Keratinocyte (primary cell): ENCODE measurements around the gene FTSJ1. TPM values are rescaled to one million over a fixed set of nuclear protein-coding genes. Genes with fewer than 3 reads are reported as not detected.
A peak's percentile ranks its signal among the peaks of the same experiment; 100 is the strongest.

Source experiments
- DNase-seq: peaks from one replicate; pipeline ENCODE4 v3.0.0-alpha.2; 2011; ENCODE audit warnings: low read depth, missing footprints, low spot score
- FAIRE-seq: peaks from 2 replicates; lab custom pipeline; 2011; peaks lifted over from hg19 to GRCh38; lab: Jason Lieb, UNC
- H2AFZ ChIP-seq: 2 replicates; pipeline ENCODE4 v1.6.0; 2012; ENCODE audit warnings: low read length, control low read depth, inconsistent platforms; ENCODE audit not compliant: control insufficient read depth
- H3K27ac ChIP-seq: 2 replicates; pipeline ENCODE4 v1.5.1; 2011; ENCODE audit warnings: low read length; ENCODE audit not compliant: control insufficient read depth, insufficient read depth
- H3K27me3 ChIP-seq: 3 replicates; pipeline ENCODE4 v1.6.0; 2011; ENCODE audit warnings: low read length; ENCODE audit not compliant: control insufficient read depth, insufficient read depth; ENCODE audit errors: extremely low read depth
- H3K36me3 ChIP-seq, 2 experiments: 2 replicates in 1 of 2; 3 replicates in 1 of 2; pipeline ENCODE4 v1.5.1; 2011; ENCODE audit warnings: low read length in 2 of 2, mild to moderate bottlenecking in 1 of 2; ENCODE audit not compliant: control insufficient read depth in 2 of 2, insufficient read depth in 2 of 2; ENCODE audit errors: extremely low read depth in 1 of 2
- H3K4me1 ChIP-seq: 3 replicates; pipeline ENCODE4 v1.5.1; 2011; ENCODE audit warnings: low read length; ENCODE audit not compliant: control insufficient read depth, insufficient read depth; ENCODE audit errors: extremely low read depth
- H3K4me2 ChIP-seq: 3 replicates; pipeline ENCODE4 v1.6.0; 2011; ENCODE audit warnings: low read depth, low read length; ENCODE audit not compliant: control insufficient read depth, insufficient read depth; ENCODE audit errors: extremely low read depth
- H3K4me3 ChIP-seq, 3 experiments: fragments of 200-600 bp in 1 of 3; sonication (generic) in 1 of 3; 2 replicates in 2 of 3; 3 replicates in 1 of 3; pipeline ENCODE4 v1.5.1; 2011 to 2016; ENCODE audit warnings: low read length in 3 of 3, mild to moderate bottlenecking in 3 of 3, control low read depth in 2 of 3, inconsistent platforms in 1 of 3, low read depth in 1 of 3, mixed read lengths in 1 of 3, mixed run types in 1 of 3, moderate library complexity in 1 of 3; ENCODE audit not compliant: control insufficient read depth in 2 of 3, insufficient read depth in 2 of 3; ENCODE audit errors: extremely low read depth in 1 of 3
- H3K79me2 ChIP-seq: 2 replicates; pipeline ENCODE4 v1.6.0; 2012; ENCODE audit warnings: low read length; ENCODE audit not compliant: control insufficient read depth, insufficient read depth
- H3K9ac ChIP-seq: 3 replicates; pipeline ENCODE4 v1.6.0; 2011; ENCODE audit warnings: low read length; ENCODE audit not compliant: control insufficient read depth, insufficient read depth; ENCODE audit errors: extremely low read depth
- H3K9me1 ChIP-seq: 3 replicates; pipeline ENCODE4 v1.6.0; 2011; ENCODE audit warnings: low read length; ENCODE audit not compliant: control insufficient read depth, insufficient read depth; ENCODE audit errors: extremely low read depth
- H3K9me3 ChIP-seq: 2 replicates; pipeline ENCODE4 v1.5.1; 2012; ENCODE audit warnings: low read depth, low read length; ENCODE audit not compliant: control insufficient read depth
- H4K20me1 ChIP-seq: 3 replicates; pipeline ENCODE4 v1.6.0; 2011; ENCODE audit warnings: low read length; ENCODE audit not compliant: control insufficient read depth, insufficient read depth; ENCODE audit errors: extremely low read depth
- EZH2 ChIP-seq: IDR thresholded peaks from one replicate; pipeline ENCODE4 v1.6.1; 2012; ENCODE audit warnings: inconsistent platforms, mild to moderate bottlenecking, low read length, moderate library complexity
- dilution Hi-C: fragments of 300-500 bp; cut with MboI; formaldehyde crosslinking; loops from one replicate; pipeline ENCODE4 v1.7.0; 2020; ENCODE audit warnings: low sequenced_read_pairs; ENCODE audit not compliant: extremely low pct_ligation_motif_present
- polyA plus RNA-seq, 5 experiments: library from polyadenylated mRNA; depleted of rRNA in 3 of 5; stranded (reverse) in 3 of 5; stranded (forward) in 1 of 5; unstranded in 1 of 5; fragments of >200 nt; gene quantifications; 1 replicate in 1 of 5; 2 replicates in 3 of 5; 3 replicates in 1 of 5; pipeline versions ENCODE4 v1.2.1 to v1.2.3, GENCODE V29; 2011 to 2012; ENCODE audit warnings: missing spikeins in 2 of 5, low read depth in 1 of 5, low replicate concordance in 1 of 5
- TF ChIP-seq, protein P1 (sequence below), 3 experiments: IDR thresholded peaks in 1 of 3; conservative IDR thresholded peaks in 1 of 3; optimal IDR thresholded peaks in 1 of 3; 2 replicates in 2 of 3; 3 replicates in 1 of 3; pipeline versions ENCODE3 to v1.5.1; 2011; ENCODE audit warnings: low read length in 3 of 3, mild to moderate bottlenecking in 3 of 3, moderate library complexity in 2 of 3, control low read depth in 1 of 3, inconsistent platforms in 1 of 3; ENCODE audit not compliant: insufficient read depth in 2 of 3; ENCODE audit errors: extremely low read depth in 1 of 3

FTSJ1 gene
- polyA plus RNA-seq, 1 donor (not counting 4 experiments of a cell fraction or from before 2014, with no cell fraction given): 60.6 TPM

DNA sequence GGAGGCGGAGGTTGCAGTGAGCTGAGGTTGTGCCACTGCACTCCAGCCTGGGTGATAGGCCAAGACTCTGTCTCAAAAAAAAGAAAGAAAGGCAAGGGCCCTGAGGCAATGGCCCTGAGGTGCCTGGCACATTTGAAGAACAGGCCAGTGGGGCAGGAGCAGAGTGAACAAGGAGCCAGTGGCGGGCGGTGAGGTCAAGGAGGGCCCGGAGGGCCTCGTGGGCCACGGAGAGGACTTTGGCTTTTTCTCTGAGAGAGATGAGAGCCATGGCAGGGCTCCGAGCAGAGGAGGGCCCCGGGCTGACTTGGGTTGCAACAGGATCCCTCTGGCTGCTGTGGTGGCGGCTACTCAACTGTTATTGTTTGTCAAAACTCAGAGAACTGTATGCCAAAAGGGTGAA, 13.3 kb downstream of the FTSJ1 start:
- Histone ChIP-seq H3K36me3 (no peaks in the 10 kb centered on the region), H3K9ac (no peak overlapping the region), H3K9me1 (no peaks in the 10 kb centered on the region), H2AFZ (no peak overlapping the region), H4K20me1 (no peaks in the 10 kb centered on the region), H3K9me3 (peaks cover 3% of the 10 kb centered on the region), H3K4me3 (no peak overlapping the region), H3K4me2 (no peak overlapping the region), H3K27ac (peak overlapping the region; percentile 68), H3K27me3 (no peaks in the 10 kb centered on the region), H3K4me1 (peaks cover 37% of the 10 kb centered on the region), H3K79me2 (no peaks in the 10 kb centered on the region)
- dilution Hi-C loops: no loop called here
- FAIRE-seq (no peak), DNase-seq (no peak)
- TF ChIP-seq EZH2: no peak
- TF ChIP-seq, protein P1, sequence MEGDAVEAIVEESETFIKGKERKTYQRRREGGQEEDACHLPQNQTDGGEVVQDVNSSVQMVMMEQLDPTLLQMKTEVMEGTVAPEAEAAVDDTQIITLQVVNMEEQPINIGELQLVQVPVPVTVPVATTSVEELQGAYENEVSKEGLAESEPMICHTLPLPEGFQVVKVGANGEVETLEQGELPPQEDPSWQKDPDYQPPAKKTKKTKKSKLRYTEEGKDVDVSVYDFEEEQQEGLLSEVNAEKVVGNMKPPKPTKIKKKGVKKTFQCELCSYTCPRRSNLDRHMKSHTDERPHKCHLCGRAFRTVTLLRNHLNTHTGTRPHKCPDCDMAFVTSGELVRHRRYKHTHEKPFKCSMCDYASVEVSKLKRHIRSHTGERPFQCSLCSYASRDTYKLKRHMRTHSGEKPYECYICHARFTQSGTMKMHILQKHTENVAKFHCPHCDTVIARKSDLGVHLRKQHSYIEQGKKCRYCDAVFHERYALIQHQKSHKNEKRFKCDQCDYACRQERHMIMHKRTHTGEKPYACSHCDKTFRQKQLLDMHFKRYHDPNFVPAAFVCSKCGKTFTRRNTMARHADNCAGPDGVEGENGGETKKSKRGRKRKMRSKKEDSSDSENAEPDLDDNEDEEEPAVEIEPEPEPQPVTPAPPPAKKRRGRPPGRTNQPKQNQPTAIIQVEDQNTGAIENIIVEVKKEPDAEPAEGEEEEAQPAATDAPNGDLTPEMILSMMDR (optimal IDR thresholded peaks at IDR 0.05 in 1 of 3, IDR thresholded peaks at IDR 0.05 in 1 of 3, conservative IDR thresholded peaks at IDR 0.05 in 1 of 3; ENCODE audit: extremely low read depth in 1 of 3, insufficient read depth in 2 of 3, low read length in 3 of 3): no peak

DNA sequence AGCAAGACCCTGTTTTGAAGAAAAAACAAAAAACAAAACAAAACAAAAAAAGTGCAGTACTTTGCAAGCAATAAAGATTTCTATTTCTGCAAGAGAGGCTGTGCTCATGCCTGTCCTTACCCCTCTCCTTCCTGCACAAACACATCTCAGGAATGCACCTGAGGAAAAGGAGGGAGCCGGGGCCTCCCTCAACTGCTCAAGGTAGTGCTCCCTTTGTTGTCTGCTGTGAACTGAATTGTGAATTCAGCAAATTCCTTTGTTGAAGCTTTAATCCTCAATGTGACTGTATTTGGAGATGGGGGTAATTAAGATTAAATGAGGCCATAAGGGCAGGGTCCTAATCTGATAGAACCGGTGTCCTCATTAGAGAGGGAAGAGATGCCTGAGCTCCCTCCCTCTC, 13.9 kb downstream of the FTSJ1 start:
- peak overlapping the region; percentile 11 for H3K4me2 ChIP-seq
- no peaks in the 10 kb centered on the region for H3K36me3 ChIP-seq
- FAIRE-seq (no peak), DNase-seq (no peak)
- dilution Hi-C loops: no loop called here
- peaks cover 3% of the 10 kb centered on the region for H3K9me3 ChIP-seq
- H3K4me1 ChIP-seq: peaks cover 37% of the 10 kb centered on the region
- no peaks in the 10 kb centered on the region for H3K27me3 ChIP-seq
- TF ChIP-seq, protein P1 (optimal IDR thresholded peaks at IDR 0.05 in 1 of 3, IDR thresholded peaks at IDR 0.05 in 1 of 3, conservative IDR thresholded peaks at IDR 0.05 in 1 of 3; ENCODE audit: extremely low read depth in 1 of 3, insufficient read depth in 2 of 3, low read length in 3 of 3): no peak
- no peak for TF ChIP-seq EZH2
- H3K4me3 ChIP-seq: no peak overlapping the region
- no peaks in the 10 kb centered on the region for H3K79me2 ChIP-seq
- no peak overlapping the region for H2AFZ ChIP-seq
- peak overlapping the region; percentile 68 for H3K27ac ChIP-seq
- peak overlapping the region; percentile 50 for H3K9ac ChIP-seq
- no peaks in the 10 kb centered on the region for H3K9me1 ChIP-seq
- no peaks in the 10 kb centered on the region for H4K20me1 ChIP-seq
